ENCODE results near the gene LRRIQ1. TPM values are rescaled to one million over a fixed set of nuclear protein-coding genes. Genes with fewer than 3 reads are reported as not detected.

Gene LRRIQ1
- total RNA-seq = 0.10 TPM in 1 of 3 replicates, not detected in the others
- long read RNA-seq = 0 reads

GRCh38 chr12:85036234-85036707 is at the start of gene LRRIQ1, which contains the start of gene TSPAN19:
Gene LRRIQ1, plus strand, starts transcription at chr12:85036351. Its CDS starts 1,826 bp downstream, at chr12:85038177.
Gene TSPAN19, minus strand, starts transcription at chr12:85036277. Its CDS starts 6,331 bp downstream, at chr12:85029946.
- H3K27ac Mint-ChIP-seq (ENCODE audit: unreplicated experiment) = no peak within 1 kb of the TSS
- H3K36me3 Mint-ChIP-seq (ENCODE audit: low read depth) = no peaks in the 10 kb centered on the region
- peak; percentile 69 for DNase-seq (ENCODE audit: low spot score)
- H3K27me3 Mint-ChIP-seq (ENCODE audit: low read depth) = peaks cover 40% of the 10 kb centered on the region
- peak within 1 kb of the TSS; percentile 75 for H3K4me3 Mint-ChIP-seq (ENCODE audit: unreplicated experiment)
- H3K4me1 Mint-ChIP-seq (ENCODE audit: low read depth) = peaks cover 6% of the 10 kb centered on the region
- no peaks in the 10 kb centered on the region for H3K9me3 Mint-ChIP-seq (ENCODE audit: low read depth)
- no peak for TF ChIP-seq CTCF (IDR thresholded peaks at IDR 0.05)

DNA sequence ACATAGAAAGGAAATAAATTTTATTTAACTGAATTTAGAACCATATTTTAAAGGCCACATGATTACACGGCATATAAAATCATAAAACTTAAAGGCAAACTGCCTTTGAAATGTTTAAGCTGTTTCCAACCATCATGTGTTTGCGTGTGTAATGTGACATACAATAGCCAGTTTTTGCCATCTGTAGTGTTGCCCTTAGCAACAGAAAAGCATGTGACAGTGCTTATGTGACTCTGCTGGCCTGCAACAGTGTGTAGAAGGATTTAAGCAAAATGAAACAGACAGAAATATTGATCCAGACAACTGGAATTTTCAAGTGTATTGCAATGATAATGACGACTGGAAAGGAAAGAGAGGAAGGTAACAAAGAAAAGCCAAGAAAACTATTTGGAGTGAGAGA is 49.6 kb upstream of the LRRIQ1 start:
- H3K9me3 Mint-ChIP-seq (ENCODE audit: low read depth) = no peaks in the 10 kb centered on the region
- no peak for DNase-seq (ENCODE audit: low spot score)
- no peaks in the 10 kb centered on the region for H3K36me3 Mint-ChIP-seq (ENCODE audit: low read depth)
- H3K4me1 Mint-ChIP-seq (ENCODE audit: low read depth) = no peaks in the 10 kb centered on the region
- no peak for TF ChIP-seq CTCF (IDR thresholded peaks at IDR 0.05)
- peaks cover 12% of the 10 kb centered on the region for H3K27me3 Mint-ChIP-seq (ENCODE audit: low read depth)
- H3K4me3 Mint-ChIP-seq (ENCODE audit: unreplicated experiment) = no peak overlapping the region
- no peak overlapping the region for H3K27ac Mint-ChIP-seq (ENCODE audit: unreplicated experiment)

DNA sequence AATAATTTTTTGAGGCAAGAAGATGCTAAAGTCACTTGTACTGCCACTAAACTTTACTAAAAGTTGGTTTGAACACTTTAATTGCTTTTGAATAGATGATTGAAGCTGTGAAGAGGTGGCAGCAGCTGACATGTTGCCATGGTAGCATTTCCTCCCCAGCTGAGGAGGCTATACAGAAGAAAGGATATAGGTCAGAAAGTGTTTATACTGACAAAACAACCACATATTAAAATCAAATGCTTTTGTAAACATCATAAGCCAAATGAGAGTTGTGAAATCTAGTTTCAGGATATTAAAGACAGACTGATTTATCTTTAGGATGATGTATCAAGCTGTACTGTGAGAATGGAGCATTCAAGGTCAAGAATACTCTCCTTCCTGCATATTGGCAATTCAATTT is 41.7 kb upstream of the LRRIQ1 start:
- no peak for DNase-seq (ENCODE audit: low spot score)
- TF ChIP-seq CTCF (IDR thresholded peaks at IDR 0.05) = no peak
- Mint-ChIP-seq H3K4me1 (ENCODE audit: low read depth) (no peaks in the 10 kb centered on the region), H3K4me3 (ENCODE audit: unreplicated experiment) (no peak overlapping the region), H3K27me3 (ENCODE audit: low read depth) (no peaks in the 10 kb centered on the region), H3K27ac (ENCODE audit: unreplicated experiment) (no peak overlapping the region), H3K36me3 (ENCODE audit: low read depth) (no peaks in the 10 kb centered on the region), H3K9me3 (ENCODE audit: low read depth) (peaks cover 6% of the 10 kb centered on the region)

- no peaks in the 10 kb centered on the region for H3K36me3 Mint-ChIP-seq (ENCODE audit: low read depth)
- DNase-seq (ENCODE audit: low spot score) = no peak
- H3K27me3 Mint-ChIP-seq (ENCODE audit: low read depth) = peaks cover 3% of the 10 kb centered on the region
- no peaks in the 10 kb centered on the region for H3K4me1 Mint-ChIP-seq (ENCODE audit: low read depth)
- TF ChIP-seq CTCF (IDR thresholded peaks at IDR 0.05) = no peak
- peaks cover 6% of the 10 kb centered on the region for H3K9me3 Mint-ChIP-seq (ENCODE audit: low read depth)
- no peak overlapping the region for H3K4me3 Mint-ChIP-seq (ENCODE audit: unreplicated experiment)
- no peak overlapping the region for H3K27ac Mint-ChIP-seq (ENCODE audit: unreplicated experiment)
Measured at GRCh38 chr12:84995641-84996040, 40.5 kb upstream of the LRRIQ1 start.

DNA sequence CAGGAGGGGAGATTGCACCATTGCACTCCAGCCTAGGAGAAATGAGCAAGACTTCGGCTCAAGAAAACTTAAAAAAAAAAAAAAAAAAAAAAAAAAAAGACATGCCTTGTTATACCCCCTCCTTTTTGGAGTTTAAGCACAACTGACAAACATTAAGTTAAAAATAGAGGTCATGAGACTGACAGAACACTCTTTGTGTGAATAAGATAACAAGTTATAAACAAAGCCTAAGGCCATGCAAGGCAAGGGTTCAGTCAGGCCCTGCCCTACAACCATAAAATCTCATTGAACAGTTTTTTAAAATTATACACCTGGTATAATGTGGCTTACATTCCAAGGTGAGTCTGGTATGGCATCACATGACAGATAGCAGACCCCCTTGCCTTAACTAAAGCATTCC is 39.4 kb upstream of the LRRIQ1 start:
- DNase-seq (ENCODE audit: low spot score) = no peak
- TF ChIP-seq CTCF (IDR thresholded peaks at IDR 0.05) = no peak
- no peak overlapping the region for H3K4me3 Mint-ChIP-seq (ENCODE audit: unreplicated experiment)
- no peaks in the 10 kb centered on the region for H3K36me3 Mint-ChIP-seq (ENCODE audit: low read depth)
- H3K9me3 Mint-ChIP-seq (ENCODE audit: low read depth) = peaks cover 6% of the 10 kb centered on the region
- peaks cover 4% of the 10 kb centered on the region for H3K27me3 Mint-ChIP-seq (ENCODE audit: low read depth)
- H3K27ac Mint-ChIP-seq (ENCODE audit: unreplicated experiment) = no peak overlapping the region
- H3K4me1 Mint-ChIP-seq (ENCODE audit: low read depth) = no peaks in the 10 kb centered on the region
